ENCODE results near the gene RGS3.

RGS3 gene

DNA sequence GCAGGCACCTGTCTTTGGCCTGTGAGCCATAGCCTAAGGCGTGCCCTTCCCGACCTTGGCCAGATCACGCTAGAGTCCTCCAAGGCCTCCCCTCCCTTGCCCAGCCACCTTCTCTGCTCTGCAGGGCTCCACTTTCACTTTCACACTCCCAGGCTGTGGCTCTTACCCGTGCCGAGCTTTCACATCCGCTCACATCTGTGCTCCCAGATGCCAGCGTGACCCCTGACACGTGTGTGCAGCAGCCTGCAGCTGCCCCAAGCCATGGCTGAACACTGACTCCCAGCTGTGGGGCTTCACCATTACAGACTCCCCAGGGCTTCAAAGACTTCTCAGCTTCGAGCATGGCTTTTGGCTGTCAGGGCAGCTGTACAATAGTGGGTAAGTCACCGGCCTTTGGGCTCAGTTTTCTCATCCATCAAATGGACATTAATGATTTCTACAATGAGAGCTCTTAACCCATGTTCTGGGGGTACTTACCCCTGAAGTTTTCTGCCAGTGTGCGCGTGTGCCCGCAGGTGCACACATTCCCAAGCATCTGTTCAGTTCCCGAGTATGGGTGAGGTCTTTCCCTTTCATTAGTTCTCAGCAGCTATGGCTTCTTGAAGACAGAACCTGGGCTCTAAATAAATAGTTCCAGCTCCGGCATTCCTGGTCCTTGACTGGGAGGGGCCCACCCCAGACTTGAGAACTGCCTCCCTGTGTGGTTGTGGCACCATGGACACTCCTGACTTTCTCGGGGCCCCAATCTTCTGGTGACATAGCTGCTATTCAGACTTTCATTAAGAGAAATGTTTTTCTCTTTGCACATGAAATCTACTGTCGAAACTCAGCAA, 118.6 kb downstream of the RGS3 start:
- no peak for TF ChIP-seq OSR1 (CRISPR knock-in tag; IDR thresholded peaks at IDR 0.05)
- no peak for TF ChIP-seq ZNF8 (CRISPR knock-in tag; IDR thresholded peaks at IDR 0.05)
- no peak for TF ChIP-seq TCF4 (CRISPR knock-in tag; IDR thresholded peaks at IDR 0.05; ENCODE audit: borderline replicate concordance)
- no peak for TF ChIP-seq ESRRG (CRISPR knock-in tag; IDR thresholded peaks at IDR 0.05)
- TF ChIP-seq, protein P1, sequence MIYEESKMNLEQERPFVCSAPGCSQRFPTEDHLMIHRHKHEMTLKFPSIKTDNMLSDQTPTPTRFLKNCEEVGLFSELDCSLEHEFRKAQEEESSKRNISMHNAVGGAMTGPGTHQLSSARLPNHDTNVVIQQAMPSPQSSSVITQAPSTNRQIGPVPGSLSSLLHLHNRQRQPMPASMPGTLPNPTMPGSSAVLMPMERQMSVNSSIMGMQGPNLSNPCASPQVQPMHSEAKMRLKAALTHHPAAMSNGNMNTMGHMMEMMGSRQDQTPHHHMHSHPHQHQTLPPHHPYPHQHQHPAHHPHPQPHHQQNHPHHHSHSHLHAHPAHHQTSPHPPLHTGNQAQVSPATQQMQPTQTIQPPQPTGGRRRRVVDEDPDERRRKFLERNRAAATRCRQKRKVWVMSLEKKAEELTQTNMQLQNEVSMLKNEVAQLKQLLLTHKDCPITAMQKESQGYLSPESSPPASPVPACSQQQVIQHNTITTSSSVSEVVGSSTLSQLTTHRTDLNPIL (CRISPR knock-in tag; IDR thresholded peaks at IDR 0.05; ENCODE audit: low read depth), result no peak
- no peak for TF ChIP-seq PATZ1 (CRISPR knock-in tag; IDR thresholded peaks at IDR 0.05; ENCODE audit: borderline replicate concordance)
- TF ChIP-seq POU6F1 (CRISPR knock-in tag; IDR thresholded peaks at IDR 0.05; ENCODE audit: borderline replicate concordance, low read depth), result no peak
- no peak for TF ChIP-seq CSDC2 (CRISPR knock-in tag; IDR thresholded peaks at IDR 0.05)
- TF ChIP-seq ZFP30 (CRISPR knock-in tag; IDR thresholded peaks at IDR 0.05), result no peak
- TF ChIP-seq ZNF70 (CRISPR knock-in tag; IDR thresholded peaks at IDR 0.05), result no peak
- TF ChIP-seq PPARA (CRISPR knock-in tag; IDR thresholded peaks at IDR 0.05; ENCODE audit: borderline replicate concordance), result no peak
- TF ChIP-seq TOX (CRISPR knock-in tag; IDR thresholded peaks at IDR 0.05; ENCODE audit: borderline replicate concordance), result no peak
- TF ChIP-seq, protein P2, sequence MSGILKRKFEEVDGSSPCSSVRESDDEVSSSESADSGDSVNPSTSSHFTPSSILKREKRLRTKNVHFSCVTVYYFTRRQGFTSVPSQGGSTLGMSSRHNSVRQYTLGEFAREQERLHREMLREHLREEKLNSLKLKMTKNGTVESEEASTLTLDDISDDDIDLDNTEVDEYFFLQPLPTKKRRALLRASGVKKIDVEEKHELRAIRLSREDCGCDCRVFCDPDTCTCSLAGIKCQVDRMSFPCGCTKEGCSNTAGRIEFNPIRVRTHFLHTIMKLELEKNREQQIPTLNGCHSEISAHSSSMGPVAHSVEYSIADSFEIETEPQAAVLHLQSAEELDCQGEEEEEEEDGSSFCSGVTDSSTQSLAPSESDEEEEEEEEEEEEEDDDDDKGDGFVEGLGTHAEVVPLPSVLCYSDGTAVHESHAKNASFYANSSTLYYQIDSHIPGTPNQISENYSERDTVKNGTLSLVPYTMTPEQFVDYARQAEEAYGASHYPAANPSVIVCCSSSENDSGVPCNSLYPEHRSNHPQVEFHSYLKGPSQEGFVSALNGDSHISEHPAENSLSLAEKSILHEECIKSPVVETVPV (CRISPR knock-in tag; IDR thresholded peaks at IDR 0.05), result no peak
- TF ChIP-seq SNAI2 (CRISPR knock-in tag; IDR thresholded peaks at IDR 0.05), result no peak
- no peak for TF ChIP-seq RARB (CRISPR knock-in tag; IDR thresholded peaks at IDR 0.05)
- no peak for TF ChIP-seq ZC3H10 (CRISPR knock-in tag; IDR thresholded peaks at IDR 0.05)
- ATAC-seq, result no peak

DNA sequence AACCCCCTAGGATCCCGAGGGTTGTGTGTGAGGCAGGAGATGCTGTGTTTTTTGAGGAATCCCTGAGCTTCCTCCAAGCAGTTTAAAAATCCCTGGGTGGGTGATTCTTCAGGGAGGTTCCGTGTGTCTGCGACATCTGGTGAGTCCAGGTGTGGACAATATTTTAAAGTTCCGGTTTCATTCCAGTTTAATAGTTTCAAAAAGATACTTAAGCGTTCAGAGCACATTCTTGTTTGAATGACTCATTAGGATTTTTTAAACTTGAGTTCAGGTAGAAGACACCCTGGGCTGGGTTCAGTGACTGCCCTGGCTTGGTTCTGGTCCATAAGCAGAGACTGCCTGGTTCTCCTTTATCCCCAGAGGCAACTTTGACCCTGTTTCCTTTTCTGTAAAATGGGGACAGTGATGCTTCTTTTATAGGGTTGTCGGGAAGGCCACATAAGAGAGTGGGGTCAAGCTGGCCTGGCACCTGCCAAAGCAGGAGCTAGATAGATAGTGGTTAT, 119.2 kb downstream of the RGS3 start:
- no peak for ATAC-seq
- TF ChIP-seq ARNTL (CRISPR knock-in tag; IDR thresholded peaks at IDR 0.05; ENCODE audit: borderline replicate concordance, low read depth) (no peak), TOX (CRISPR knock-in tag; IDR thresholded peaks at IDR 0.05; ENCODE audit: borderline replicate concordance) (no peak), ZC3H10 (CRISPR knock-in tag; IDR thresholded peaks at IDR 0.05) (no peak), POU6F1 (CRISPR knock-in tag; IDR thresholded peaks at IDR 0.05; ENCODE audit: borderline replicate concordance, low read depth) (no peak), ZNF8 (CRISPR knock-in tag; IDR thresholded peaks at IDR 0.05) (no peak), CSDC2 (CRISPR knock-in tag; IDR thresholded peaks at IDR 0.05) (no peak), RARB (CRISPR knock-in tag; IDR thresholded peaks at IDR 0.05) (no peak), ZNF565 (CRISPR knock-in tag; conservative IDR thresholded peaks at IDR 0.05; ENCODE audit: low read depth) (no peak), SNAI2 (CRISPR knock-in tag; IDR thresholded peaks at IDR 0.05) (no peak), ISL1 (CRISPR knock-in tag; IDR thresholded peaks at IDR 0.05) (no peak), ESRRG (CRISPR knock-in tag; IDR thresholded peaks at IDR 0.05) (no peak), PPARA (CRISPR knock-in tag; IDR thresholded peaks at IDR 0.05; ENCODE audit: borderline replicate concordance) (no peak), PATZ1 (CRISPR knock-in tag; IDR thresholded peaks at IDR 0.05; ENCODE audit: borderline replicate concordance) (no peak)
- TF ChIP-seq, protein P1 (CRISPR knock-in tag; IDR thresholded peaks at IDR 0.05; ENCODE audit: low read depth), result no peak
- TF ChIP-seq, protein P2 (CRISPR knock-in tag; IDR thresholded peaks at IDR 0.05), result no peak
